K562 (cell line): ENCODE data around the gene DNAJC13. TPM values are rescaled to one million over a fixed set of nuclear protein-coding genes. Genes with fewer than 3 reads are reported as not detected.

Experiments used
- AFF1 ChIP-seq, 2 experiments: fragments of 450-650 bp; IDR thresholded peaks; 2 replicates each; pipeline ENCODE4 v1.6.1; 2018; ENCODE audit warnings: mild to moderate bottlenecking in 2 of 2, low read depth in 1 of 2; ENCODE audit not compliant: partially characterized antibody in 2 of 2
- CREB1 ChIP-seq, 2 experiments: sonication (generic) in 1 of 2; formaldehyde crosslinking in 1 of 2; IDR thresholded peaks; 2 replicates each; pipeline versions ENCODE4 v1.6.1 to v1.8.0; 2012 to 2022; ENCODE audit warnings: inconsistent platforms in 1 of 2, mild to moderate bottlenecking in 1 of 2, missing genetic modification reagents in 1 of 2, moderate library complexity in 1 of 2
- EP300 ChIP-seq: IDR thresholded peaks from 2 replicates; pipeline ENCODE4 v1.6.1; 2012; ENCODE audit warnings: low read length, improper control_type of control experiment
- HOMEZ ChIP-seq: fragments of 250-450 bp; sonication (Bioruptor Pico); IDR thresholded peaks from 2 replicates; pipeline ENCODE4 v1.4.0; 2020; ENCODE audit warnings: mild to moderate bottlenecking, moderate library complexity
- ID3 ChIP-seq, 2 experiments: fragments of 250-450 bp in 1 of 2; fragments of 450-650 bp in 1 of 2; sonication (Bioruptor Pico) in 1 of 2; IDR thresholded peaks; 2 replicates each; pipeline versions ENCODE4 v1.6.1 to v1.8.0; 2016 to 2021; ENCODE audit warnings: mild to moderate bottlenecking in 2 of 2, moderate library complexity in 2 of 2, missing compliant biosample characterization in 1 of 2, missing genetic modification characterization in 1 of 2
- MCM5 ChIP-seq: fragments of 450-650 bp; IDR thresholded peaks from 2 replicates; pipeline ENCODE4 v1.6.1; 2016; ENCODE audit warnings: low read depth
- NEUROD1 ChIP-seq: fragments of 150-350 bp; IDR thresholded peaks from 2 replicates; pipeline ENCODE4 v1.6.1; 2014; ENCODE audit warnings: borderline replicate concordance, low read length, low read depth; ENCODE audit not compliant: partially characterized antibody
- PHF8 ChIP-seq: fragments of 200-600 bp; sonication (generic); IDR thresholded peaks from 2 replicates; pipeline ENCODE4 v1.6.1; 2012; ENCODE audit warnings: mixed run types, mild to moderate bottlenecking, inconsistent platforms, low read length, moderate library complexity, borderline replicate concordance
- POLR2AphosphoS2 ChIP-seq: IDR thresholded peaks from 2 replicates; pipeline ENCODE4 v1.6.1; 2012; ENCODE audit warnings: low read length, improper control_type of control experiment
- SNAPC5 ChIP-seq: fragments of 250-450 bp; sonication (Bioruptor Pico); IDR thresholded peaks from 2 replicates; pipeline ENCODE4 v1.8.0; 2021; ENCODE audit warnings: moderate library complexity, mild to moderate bottlenecking, inconsistent platforms
- THRAP3 ChIP-seq: fragments of 450-650 bp; IDR thresholded peaks from 2 replicates; pipeline ENCODE4 v1.6.1; 2016; ENCODE audit warnings: mild to moderate bottlenecking, inconsistent platforms, borderline replicate concordance
- TSC22D4 ChIP-seq: fragments of 450-650 bp; IDR thresholded peaks from 2 replicates; pipeline ENCODE4 v1.6.1; 2016; ENCODE audit warnings: missing genetic modification characterization, missing biosample characterization, control low read depth
- XRCC4 ChIP-seq: IDR thresholded peaks from one replicate; pipeline ENCODE4 v1.6.1; 2011; ENCODE audit not compliant: insufficient read depth, insufficient read length; ENCODE audit errors: extremely low read depth
- ZBTB33 ChIP-seq: sonication (generic); formaldehyde crosslinking; IDR thresholded peaks from 2 replicates; pipeline ENCODE4 v1.8.1; 2023; ENCODE audit warnings: mild to moderate bottlenecking, missing genetic modification reagents
- ZKSCAN8 ChIP-seq: fragments of 200-800 bp; sonication (Bioruptor generic); IDR thresholded peaks from 2 replicates; pipeline ENCODE4 v1.6.1; 2016; ENCODE audit warnings: missing genetic modification characterization, missing compliant biosample characterization
- ZNF586 ChIP-seq: fragments of 450-650 bp; formaldehyde crosslinking; conservative IDR thresholded peaks from 2 replicates; pipeline ENCODE4 v1.4.0; 2020; ENCODE audit warnings: mild to moderate bottlenecking, moderate library complexity
- polyA plus RNA-seq, 8 experiments: library from polyadenylated mRNA; depleted of rRNA in 4 of 8; stranded (reverse) in 5 of 8; unstranded in 3 of 8; fragments of >200 nt; fragmentation: Nextera tagmentation in 2 of 8; fragmentation: Illumina TruSeq in 1 of 8; extraction: Ambion mirVana in 2 of 8; extraction: Trizol in 1 of 8; gene quantifications; 2 replicates each; pipeline versions ENCODE4 v1.2.1 to v1.2.3, GENCODE V29; 2011 to 2014; ENCODE audit warnings: inconsistent platforms in 1 of 8, missing spikeins in 1 of 8
- total RNA-seq, 7 experiments: library from RNA; depleted of rRNA in 6 of 7; stranded (reverse); fragments of >200 nt in 6 of 7; fragmentation: Illumina TruSeq in 2 of 7; extraction: Trizol in 2 of 7; gene quantifications; 2 replicates each; pipeline versions ENCODE4 v1.2.1 to v1.2.3, GENCODE V29; 2011 to 2021; ENCODE audit warnings: low replicate concordance in 1 of 7

DNAJC13 gene
- total and polyA plus RNA-seq, 9 of the 15 experiments (the other 6 are each of a cell fraction or from before 2014, with no cell fraction given), result 2.9 to 17.1 (median 10.2) TPM

GRCh38 chr3:132416807-132417694 lies at the start of gene DNAJC13 (continued):
- TF ChIP-seq ZBTB33, result no peak
- TF ChIP-seq XRCC4, result no peak
- TF ChIP-seq AFF1 (IDR thresholded peaks at IDR 0.05; ENCODE audit: low read depth in 1 of 2, partially characterized antibody in 2 of 2), result no peak
- no peak; the same call in 1 of the 2 replicates for TF ChIP-seq CREB1 (IDR thresholded peaks at IDR 0.05)
- no peak for TF ChIP-seq CREB1 (CRISPR knock-in tag; IDR thresholded peaks at IDR 0.05)
- no peak for TF ChIP-seq NEUROD1
- no peak for TF ChIP-seq ZKSCAN8 (CRISPR knock-in tag)
- TF ChIP-seq ID3 (CRISPR knock-in tag; IDR thresholded peaks at IDR 0.05), result no peak
- TF ChIP-seq ID3 (tag; IDR thresholded peaks at IDR 0.05), result no peak
- no peak for TF ChIP-seq THRAP3
- no peak for TF ChIP-seq ZNF586
- TF ChIP-seq PHF8, result peak; percentile 55; the same call in 1 of the 2 replicates
- TF ChIP-seq HOMEZ (CRISPR knock-in tag), result no peak
- TF ChIP-seq POLR2AphosphoS2, result no peak
- TF ChIP-seq MCM5, result no peak
- no peak for TF ChIP-seq EP300
- no peak for TF ChIP-seq SNAPC5
- no peak for TF ChIP-seq TSC22D4
